Measurements from ENCODE around the gene CRYAA.
"Not testable (repeated sequence)": the region's sequence is repeated elsewhere in the genome, so short reads cannot be mapped to it uniquely, and the experiment has no call there.

The CRYAA gene

DNA sequence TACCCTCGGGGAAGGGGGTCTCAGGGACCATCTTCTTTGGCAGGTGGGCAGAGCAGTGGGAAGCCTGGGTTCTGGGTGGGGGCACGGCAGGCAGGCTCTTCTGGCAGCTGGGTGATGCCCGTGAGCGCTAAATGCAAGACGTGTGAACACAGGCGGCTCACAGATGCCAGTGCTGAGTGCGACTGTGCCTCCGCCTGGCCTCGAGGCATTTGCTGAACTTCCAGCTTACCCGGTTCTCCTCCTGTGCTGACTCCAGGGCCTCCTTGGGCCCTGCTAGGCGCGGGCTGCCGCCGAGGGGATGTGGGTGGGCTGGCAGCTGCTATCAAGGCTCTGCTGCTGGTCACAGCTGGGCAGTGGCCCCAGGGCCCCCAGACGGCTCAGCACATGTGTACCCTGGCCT, 12.2 kb downstream of the CRYAA start:
- not testable (repeated sequence) for H3K4me2 ChIP-seq (ENCODE audit: insufficient read depth, low read length); H3K79me2 ChIP-seq (ENCODE audit: insufficient read depth, low read length); ATAC-seq (ENCODE audit: insufficient read depth, low read depth); H3K4me3 ChIP-seq (ENCODE audit: low read depth in 1 of 2, low read length in 2 of 2); H3K27ac ChIP-seq (ENCODE audit: low read length); H2AFZ ChIP-seq (ENCODE audit: low read depth, low read length); H3K9ac ChIP-seq (ENCODE audit: low read depth, low read length); H4K20me1 ChIP-seq (ENCODE audit: insufficient read depth, low read length); H3K4me1 ChIP-seq (ENCODE audit: insufficient read depth, low read length); H3K9me3 ChIP-seq (ENCODE audit: insufficient read depth, low read length, severe bottlenecking); DNase-seq; H3K36me3 ChIP-seq (ENCODE audit: insufficient read depth, low read length); H3K27me3 ChIP-seq (ENCODE audit: insufficient read depth, low read length, poor library complexity)

DNA sequence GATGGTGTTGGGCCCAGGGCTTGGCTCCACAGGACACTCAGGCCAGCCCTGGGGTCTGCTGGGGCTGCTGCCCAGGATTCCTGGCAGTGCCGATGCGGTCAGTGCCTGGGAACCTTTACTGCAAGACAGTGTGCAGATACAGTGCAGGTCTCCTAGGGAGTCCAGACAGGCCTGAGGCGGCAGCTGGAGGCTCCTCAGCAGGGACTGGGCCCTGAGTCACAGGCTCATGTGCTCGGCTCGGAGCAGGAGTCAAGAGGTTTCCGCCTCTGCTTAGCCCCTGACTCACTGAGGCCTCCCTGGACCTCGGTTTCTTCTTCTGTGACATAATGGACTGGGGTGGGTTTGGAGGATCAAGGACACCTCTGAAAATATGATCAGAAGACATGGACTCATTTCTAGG, 18.5 kb downstream of the CRYAA start:
- H3K27me3 ChIP-seq (ENCODE audit: insufficient read depth, low read length, poor library complexity); H3K9me3 ChIP-seq (ENCODE audit: insufficient read depth, low read length, severe bottlenecking); H3K79me2 ChIP-seq (ENCODE audit: insufficient read depth, low read length); H2AFZ ChIP-seq (ENCODE audit: low read depth, low read length); H3K4me1 ChIP-seq (ENCODE audit: insufficient read depth, low read length); H3K27ac ChIP-seq (ENCODE audit: low read length); H4K20me1 ChIP-seq (ENCODE audit: insufficient read depth, low read length); H3K4me3 ChIP-seq (ENCODE audit: low read depth in 1 of 2, low read length in 2 of 2); H3K4me2 ChIP-seq (ENCODE audit: insufficient read depth, low read length); ATAC-seq (ENCODE audit: insufficient read depth, low read depth); H3K36me3 ChIP-seq (ENCODE audit: insufficient read depth, low read length); DNase-seq; H3K9ac ChIP-seq (ENCODE audit: low read depth, low read length): not testable (repeated sequence)

- no peak overlapping the region for H2AFZ ChIP-seq (ENCODE audit: low read depth, low read length)
- H3K79me2 ChIP-seq (ENCODE audit: insufficient read depth, low read length): no peaks in the 10 kb centered on the region
- DNase-seq: no peak
- ATAC-seq (ENCODE audit: insufficient read depth, low read depth): no peak
- TF ChIP-seq EZH2 (IDR thresholded peaks at IDR 0.05; ENCODE audit: borderline replicate concordance, low read depth, low read length, severe bottlenecking): no peak
- TF ChIP-seq CTCF (IDR thresholded peaks at IDR 0.05; ENCODE audit: borderline replicate concordance, extremely low read depth, low read length, poor library complexity, severe bottlenecking): no peak
- H3K9me3 ChIP-seq (ENCODE audit: insufficient read depth, low read length, severe bottlenecking): no peaks in the 10 kb centered on the region
- H3K4me3 ChIP-seq (ENCODE audit: low read depth in 1 of 2, low read length in 2 of 2): no peak overlapping the region
- no peaks in the 10 kb centered on the region for H3K4me1 ChIP-seq (ENCODE audit: insufficient read depth, low read length)
- H4K20me1 ChIP-seq (ENCODE audit: insufficient read depth, low read length): no peaks in the 10 kb centered on the region
- H3K4me2 ChIP-seq (ENCODE audit: insufficient read depth, low read length): no peak overlapping the region
- no peaks in the 10 kb centered on the region for H3K36me3 ChIP-seq (ENCODE audit: insufficient read depth, low read length)
- H3K27ac ChIP-seq (ENCODE audit: low read length): no peak overlapping the region
- no peak overlapping the region for H3K9ac ChIP-seq (ENCODE audit: low read depth, low read length)
- no peaks in the 10 kb centered on the region for H3K27me3 ChIP-seq (ENCODE audit: insufficient read depth, low read length, poor library complexity)
Measured at GRCh38 chr21:43187715-43188114, 18.9 kb downstream of the CRYAA start.

GRCh38 chr21:43188181-43188580, 19.4 kb downstream of the CRYAA start:
- Histone ChIP-seq H3K4me2 (ENCODE audit: insufficient read depth, low read length) (no peak overlapping the region), H3K27ac (ENCODE audit: low read length) (no peak overlapping the region), H3K9ac (ENCODE audit: low read depth, low read length) (no peak overlapping the region), H3K4me1 (ENCODE audit: insufficient read depth, low read length) (no peaks in the 10 kb centered on the region), H3K4me3 (ENCODE audit: low read depth in 1 of 2, low read length in 2 of 2) (no peak overlapping the region), H3K79me2 (ENCODE audit: insufficient read depth, low read length) (no peaks in the 10 kb centered on the region), H4K20me1 (ENCODE audit: insufficient read depth, low read length) (no peaks in the 10 kb centered on the region), H3K9me3 (ENCODE audit: insufficient read depth, low read length, severe bottlenecking) (no peaks in the 10 kb centered on the region), H3K27me3 (ENCODE audit: insufficient read depth, low read length, poor library complexity) (no peaks in the 10 kb centered on the region), H3K36me3 (ENCODE audit: insufficient read depth, low read length) (no peaks in the 10 kb centered on the region), H2AFZ (ENCODE audit: low read depth, low read length) (no peak overlapping the region)
- TF ChIP-seq CTCF (IDR thresholded peaks at IDR 0.05; ENCODE audit: borderline replicate concordance, extremely low read depth, low read length, poor library complexity, severe bottlenecking): no peak
- no peak for TF ChIP-seq EZH2 (IDR thresholded peaks at IDR 0.05; ENCODE audit: borderline replicate concordance, low read depth, low read length, severe bottlenecking)
- ATAC-seq (ENCODE audit: insufficient read depth, low read depth): no peak
- no peak for DNase-seq
